Measurements from ENCODE around the gene ZBED6. TPM values are rescaled to one million over a fixed set of nuclear protein-coding genes. Genes with fewer than 3 reads are reported as not detected.
A peak's percentile ranks its signal among the peaks of the same experiment; 100 is the strongest.
"Not testable (repeated sequence)": the region's sequence is repeated elsewhere in the genome, so short reads cannot be mapped to it uniquely, and the experiment has no call there.

Gene ZBED6
- total RNA-seq, result 10 to 100 TPM; 22.4 to 49.6 (median 41.4) TPM
- polyA plus RNA-seq, result 1 to 10 TPM in 1 of 3 donors, under 1 TPM in 2; 0.17 to 1.4 (median 0.29) TPM
- long read RNA-seq, donor 1, full-length matches to known transcripts, result 2 of 2 reads
- long read RNA-seq, donor 1, partial matches to known transcripts, result 0 of 2 reads
- long read RNA-seq, donor 1, other reads (novel, unspliced or antisense), result 0 of 2 reads
- long read RNA-seq, donor 2, full-length matches to known transcripts, result 2 of 2 reads
- long read RNA-seq, donor 2, partial matches to known transcripts, result 0 of 2 reads
- long read RNA-seq, donor 2, other reads (novel, unspliced or antisense), result 0 of 2 reads

GRCh38 chr1:203795441-203796235 is at the start of gene ZBED6, which contains the start of gene ZC3H11A:
ZBED6 (plus strand) TSS chr1:203795623; CDS start chr1:203797523, 1,900 bp downstream.
ZC3H11A (plus strand) TSS chr1:203795623; CDS start chr1:203817071, 21,448 bp downstream.
- peak; percentile 100 for DNase-seq
- peak within 1 kb of the TSS; percentile 51 to 92 (median 80) for H3K4me3 ChIP-seq
- intact Hi-C loops (cut with DNase I; ENCODE audit: low total_unique reads), result no loop called here
- WGBS, 5 donors, result 0 to 1% (median 1%) methylated on average over 42 to 59 of the region's 59 CpGs
- H3K27ac ChIP-seq, result peak within 1 kb of the TSS; percentile 88 to 98 (median 96)
- H3K4me1 ChIP-seq, result peaks cover 38 to 51% (median 49%) of the 10 kb centered on the region in 6 donors
- TF ChIP-seq, protein P1, sequence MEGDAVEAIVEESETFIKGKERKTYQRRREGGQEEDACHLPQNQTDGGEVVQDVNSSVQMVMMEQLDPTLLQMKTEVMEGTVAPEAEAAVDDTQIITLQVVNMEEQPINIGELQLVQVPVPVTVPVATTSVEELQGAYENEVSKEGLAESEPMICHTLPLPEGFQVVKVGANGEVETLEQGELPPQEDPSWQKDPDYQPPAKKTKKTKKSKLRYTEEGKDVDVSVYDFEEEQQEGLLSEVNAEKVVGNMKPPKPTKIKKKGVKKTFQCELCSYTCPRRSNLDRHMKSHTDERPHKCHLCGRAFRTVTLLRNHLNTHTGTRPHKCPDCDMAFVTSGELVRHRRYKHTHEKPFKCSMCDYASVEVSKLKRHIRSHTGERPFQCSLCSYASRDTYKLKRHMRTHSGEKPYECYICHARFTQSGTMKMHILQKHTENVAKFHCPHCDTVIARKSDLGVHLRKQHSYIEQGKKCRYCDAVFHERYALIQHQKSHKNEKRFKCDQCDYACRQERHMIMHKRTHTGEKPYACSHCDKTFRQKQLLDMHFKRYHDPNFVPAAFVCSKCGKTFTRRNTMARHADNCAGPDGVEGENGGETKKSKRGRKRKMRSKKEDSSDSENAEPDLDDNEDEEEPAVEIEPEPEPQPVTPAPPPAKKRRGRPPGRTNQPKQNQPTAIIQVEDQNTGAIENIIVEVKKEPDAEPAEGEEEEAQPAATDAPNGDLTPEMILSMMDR (IDR thresholded peaks at IDR 0.05 in 8 of 11, conservative IDR thresholded peaks at IDR 0.05 in 3 of 11), result peak in 1 of 11 experiments; percentile 34
- TF ChIP-seq POLR2A (IDR thresholded peaks at IDR 0.05), result peak in 2 of 3 donors; percentile 36 to 47
- peak; percentile 93 to 94 (median 94) for TF ChIP-seq POLR2AphosphoS5 (IDR thresholded peaks at IDR 0.05)
- peaks cover 0 to 34% (median 11%) of the 10 kb centered on the region in 6 donors for H3K36me3 ChIP-seq
- no peaks in the 10 kb centered on the region for H3K27me3 ChIP-seq (replicated peaks in 1 of 7)
- no peaks in the 10 kb centered on the region for H3K9me3 ChIP-seq

- TF ChIP-seq POLR2A (IDR thresholded peaks at IDR 0.05) (no peak), POLR2AphosphoS5 (IDR thresholded peaks at IDR 0.05) (no peak)
- TF ChIP-seq, protein P1 (IDR thresholded peaks at IDR 0.05 in 8 of 11, conservative IDR thresholded peaks at IDR 0.05 in 3 of 11), result no peak
- Histone ChIP-seq H3K4me1 (peaks cover 0 to 26% (median 12%) of the 10 kb centered on the region in 6 donors), H3K4me3 (no peak overlapping the region), H3K9me3 (no peaks in the 10 kb centered on the region), H3K36me3 (peaks cover 0 to 6% (median 0%) of the 10 kb centered on the region in 6 donors), H3K27me3 (replicated peaks in 1 of 7) (no peaks in the 10 kb centered on the region), H3K27ac (no peak overlapping the region)
- intact Hi-C loops (cut with DNase I; ENCODE audit: low total_unique reads), result no loop called here
- 90 to 98% (median 96%) methylated on average over 6 of the region's 6 CpGs for WGBS, 5 donors
- DNase-seq, result no peak
Observed at GRCh38 chr1:203746281-203746680, 49.1 kb upstream of the ZBED6 start.

GRCh38 chr1:203751051-203751450 is 44.4 kb upstream of the ZBED6 start:
- Histone ChIP-seq H3K4me1 (peaks cover 0 to 32% (median 19%) of the 10 kb centered on the region in 6 donors), H3K9me3 (no peaks in the 10 kb centered on the region), H3K27me3 (replicated peaks in 1 of 7) (no peaks in the 10 kb centered on the region), H3K27ac (no peak overlapping the region), H3K36me3 (no peaks in the 10 kb centered on the region), H3K4me3 (no peak overlapping the region)
- no peak for DNase-seq
- WGBS, 5 donors, result 75 to 95% (median 90%) methylated on average over 3 of the region's 3 CpGs
- TF ChIP-seq, protein P1 (IDR thresholded peaks at IDR 0.05 in 8 of 11, conservative IDR thresholded peaks at IDR 0.05 in 3 of 11), result no peak
- TF ChIP-seq POLR2A (IDR thresholded peaks at IDR 0.05), result no peak
- no peak for TF ChIP-seq POLR2AphosphoS5 (IDR thresholded peaks at IDR 0.05)
- intact Hi-C loops (cut with DNase I; ENCODE audit: low total_unique reads), result no loop called here

DNA sequence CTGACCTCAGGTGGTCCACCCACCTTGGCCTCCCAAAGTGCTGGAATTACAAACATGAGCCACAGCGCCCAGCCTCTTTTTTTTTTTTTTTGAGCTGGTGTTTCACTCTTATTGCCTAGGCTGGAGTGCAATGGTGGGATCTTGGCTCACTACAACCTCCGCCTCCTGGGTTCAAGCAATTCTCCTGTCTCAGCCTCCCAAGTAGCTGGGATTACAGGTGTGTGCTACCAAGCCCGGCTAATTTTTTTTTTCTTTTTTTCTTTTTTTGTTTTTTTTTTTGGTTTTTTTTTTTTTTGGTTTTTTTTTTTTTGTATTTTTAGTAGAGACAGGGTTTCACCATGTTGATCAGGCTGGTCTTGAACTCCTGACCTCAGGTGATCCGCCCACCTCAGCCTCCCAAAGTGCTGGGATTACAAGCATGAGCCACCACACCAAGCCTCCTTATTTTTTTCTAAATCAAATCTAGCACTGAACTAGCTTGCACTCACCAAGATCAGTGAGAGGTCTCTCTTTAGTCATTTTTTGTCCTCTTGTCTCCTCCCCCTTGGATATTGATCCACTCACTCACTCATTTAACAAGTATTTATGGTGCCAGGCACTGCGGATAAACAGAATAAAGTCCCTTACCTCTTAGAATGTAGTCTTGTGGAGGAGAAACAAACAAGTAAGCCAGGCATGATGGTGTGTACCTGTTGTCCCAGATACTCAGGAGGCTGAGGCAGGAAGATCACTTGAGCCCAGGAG is 43.6 kb upstream of the ZBED6 start:
- H3K36me3 ChIP-seq; H3K4me3 ChIP-seq; H3K27ac ChIP-seq; intact Hi-C loops (cut with DNase I; ENCODE audit: low total_unique reads); H3K27me3 ChIP-seq (replicated peaks in 1 of 7); H3K9me3 ChIP-seq; DNase-seq: not testable (repeated sequence)
- peaks cover 0 to 39% (median 19%) of the 10 kb centered on the region in 6 donors for H3K4me1 ChIP-seq
- 91 to 97% (median 94%) methylated on average over 5 of the region's 5 CpGs for WGBS, 5 donors

Data from spleen (tissue), 13 donors.